Loucy (cell line): ENCODE measurements around the gene CACNA2D3.

Experiments used
- CTCF ChIP-seq: fragments of 200-600 bp; sonication (generic); conservative IDR thresholded peaks from 2 replicates; pipeline ENCODE4 v1.5.1; 2014; ENCODE audit warnings: mild to moderate bottlenecking, antibody characterized with exemption, low read length
- EZH2phosphoT487 ChIP-seq: fragments of 200-600 bp; IDR thresholded peaks from 2 replicates; pipeline ENCODE4 v1.6.1; 2018; ENCODE audit warnings: antibody characterized with exemption, mild to moderate bottlenecking, moderate library complexity, borderline replicate concordance

GRCh38 chr3:55090291-55090690, 967.9 kb downstream of the CACNA2D3 start:
- no peak for TF ChIP-seq CTCF
- no peak for TF ChIP-seq EZH2phosphoT487
